Measurements from ENCODE around the gene IL17D. TPM values are rescaled to one million over a fixed set of nuclear protein-coding genes. Genes with fewer than 3 reads are reported as not detected.

IL17D gene
- total RNA-seq, 4 donors from 2014 or later: 1.7 to 21.4 (median 5.3) TPM

- Histone ChIP-seq H3K27ac (no peak overlapping the region), H3K4me1 (peaks cover 0 to 46% (median 16%) of the 10 kb centered on the region in 4 donors), H3K4me3 (no peak overlapping the region), H3K9me3 (no peaks in the 10 kb centered on the region), H3K27me3 (peaks cover 0 to 21% of the 10 kb centered on the region in 2 donors), H3K36me3 (no peaks in the 10 kb centered on the region)
- TF ChIP-seq EP300 (IDR thresholded peaks at IDR 0.05) (no peak), CTCF (IDR thresholded peaks at IDR 0.05) (no peak), POLR2A (IDR thresholded peaks at IDR 0.05) (no peak)
- WGBS, 2 donors: 82 to 88% methylated on average over 15 of the region's 15 CpGs
- DNase-seq (ENCODE audit: low spot score in 2 of 2): no peak
Observed at GRCh38 chr13:20716951-20717350, 13.5 kb downstream of the IL17D start.

- Histone ChIP-seq H3K9me3 (no peaks in the 10 kb centered on the region), H3K27me3 (peaks cover 0 to 21% of the 10 kb centered on the region in 2 donors), H3K27ac (no peak overlapping the region), H3K36me3 (no peaks in the 10 kb centered on the region), H3K4me3 (no peak overlapping the region), H3K4me1 (peaks cover 0 to 43% (median 17%) of the 10 kb centered on the region in 4 donors)
- DNase-seq (ENCODE audit: low spot score in 2 of 2): no peak
- TF ChIP-seq CTCF (IDR thresholded peaks at IDR 0.05) (no peak), EP300 (IDR thresholded peaks at IDR 0.05) (no peak), POLR2A (IDR thresholded peaks at IDR 0.05) (no peak)
- 90 to 96% methylated on average over 37 to 44 of the region's 44 CpGs for WGBS, 2 donors
Observed at GRCh38 chr13:20717581-20718542, 14.4 kb downstream of the IL17D start.

DNA sequence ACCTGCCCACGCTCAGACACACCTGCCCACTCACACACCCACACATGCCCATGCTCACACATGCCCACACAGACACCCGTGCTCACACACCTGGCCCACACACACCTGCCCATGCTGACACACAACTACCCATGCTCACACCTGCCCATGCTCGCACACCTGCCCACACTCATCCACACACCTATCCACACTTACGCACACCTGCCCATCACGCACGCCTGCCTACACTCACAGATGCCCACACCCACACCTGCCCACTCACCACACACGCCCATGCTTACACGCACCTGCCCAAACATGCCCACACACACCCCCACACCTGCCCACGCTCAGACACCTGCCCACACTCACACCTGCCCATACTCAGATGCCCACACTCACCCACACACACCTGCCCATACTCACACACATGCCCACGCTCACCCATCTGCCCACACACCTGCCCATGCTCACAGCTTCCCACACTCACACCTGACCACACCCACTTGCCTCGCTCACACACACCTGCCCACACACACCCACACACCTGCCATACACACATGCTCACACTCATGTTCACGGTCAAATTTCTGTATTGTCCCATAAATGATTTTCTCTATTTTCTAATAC is 15.6 kb downstream of the IL17D start:
- TF ChIP-seq POLR2A (IDR thresholded peaks at IDR 0.05) (no peak), EP300 (IDR thresholded peaks at IDR 0.05) (no peak), CTCF (IDR thresholded peaks at IDR 0.05) (no peak)
- Histone ChIP-seq H3K4me1 (peaks cover 0 to 31% (median 10%) of the 10 kb centered on the region in 4 donors), H3K4me3 (no peak overlapping the region), H3K36me3 (peaks cover 0 to 2% (median 0%) of the 10 kb centered on the region in 3 donors), H3K27me3 (peaks cover 0 to 21% of the 10 kb centered on the region in 2 donors), H3K27ac (no peak overlapping the region), H3K9me3 (no peaks in the 10 kb centered on the region)
- no peak for DNase-seq (ENCODE audit: low spot score in 2 of 2)
- 91 to 94% methylated on average over 12 of the region's 12 CpGs for WGBS, 2 donors

GRCh38 chr13:20719783-20720182 is 16.3 kb downstream of the IL17D start:
- H3K27ac ChIP-seq: no peak overlapping the region
- peaks cover 0 to 5% (median 0%) of the 10 kb centered on the region in 3 donors for H3K36me3 ChIP-seq
- H3K9me3 ChIP-seq: no peaks in the 10 kb centered on the region
- H3K4me1 ChIP-seq: peaks cover 0 to 24% (median 10%) of the 10 kb centered on the region in 4 donors
- peaks cover 0 to 21% of the 10 kb centered on the region in 2 donors for H3K27me3 ChIP-seq
- 84 to 85% methylated on average over 13 of the region's 13 CpGs for WGBS, 2 donors
- H3K4me3 ChIP-seq: no peak overlapping the region
- no peak for TF ChIP-seq CTCF (IDR thresholded peaks at IDR 0.05)
- TF ChIP-seq POLR2A (IDR thresholded peaks at IDR 0.05): no peak
- TF ChIP-seq EP300 (IDR thresholded peaks at IDR 0.05): no peak
- no peak for DNase-seq (ENCODE audit: low spot score in 2 of 2)

GRCh38 chr13:20720499-20720898 is 17.0 kb downstream of the IL17D start:
- H3K4me3 ChIP-seq: no peak overlapping the region
- H3K27me3 ChIP-seq: peaks cover 0 to 21% of the 10 kb centered on the region in 2 donors
- WGBS, 2 donors: 89 to 92% methylated on average over 11 of the region's 11 CpGs
- no peak overlapping the region for H3K27ac ChIP-seq
- TF ChIP-seq POLR2A (IDR thresholded peaks at IDR 0.05) (no peak), CTCF (IDR thresholded peaks at IDR 0.05) (no peak), EP300 (IDR thresholded peaks at IDR 0.05) (no peak)
- H3K9me3 ChIP-seq: no peaks in the 10 kb centered on the region
- H3K4me1 ChIP-seq: peaks cover 0 to 17% (median 10%) of the 10 kb centered on the region in 4 donors
- peaks cover 0 to 5% (median 0%) of the 10 kb centered on the region in 3 donors for H3K36me3 ChIP-seq
- DNase-seq (ENCODE audit: low spot score in 2 of 2): no peak

Measured in tibial nerve (tissue), 4 donors.